ENCODE results near the gene RIPOR2.

Gene RIPOR2

DNA sequence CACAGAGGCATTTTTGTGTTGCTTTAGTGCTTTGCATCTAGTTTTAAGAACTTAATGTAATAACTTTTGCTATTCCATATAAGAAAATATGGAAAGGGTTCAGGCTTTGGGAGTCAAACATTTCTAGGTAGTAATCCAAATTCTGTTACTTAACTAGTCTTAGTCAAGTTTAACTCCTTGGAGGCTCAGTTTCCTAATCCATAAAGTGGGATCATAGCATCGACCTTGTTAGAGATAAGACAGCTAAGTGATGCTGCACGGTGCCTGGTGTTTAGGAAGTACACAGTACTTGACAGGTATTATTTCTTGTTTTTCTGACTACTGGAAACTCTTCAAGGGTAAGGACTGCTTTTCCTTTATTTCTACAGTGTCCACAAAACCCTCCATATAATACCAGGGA is 112.6 kb downstream of the RIPOR2 start:
- no peak for DNase-seq
- no peak overlapping the region for H3K27ac ChIP-seq (ENCODE audit: insufficient read depth in 1 of 2, low read depth in 1 of 2, low read length in 2 of 2, poor library complexity in 1 of 2, severe bottlenecking in 2 of 2)
- no peaks in the 10 kb centered on the region for H3K4me1 ChIP-seq (ENCODE audit: control extremely low read depth in 1 of 4, control insufficient read depth in 4 of 4, insufficient read depth in 4 of 4, low read length in 3 of 4)
- peaks cover 16 to 74% (median 38%) of the 10 kb centered on the region in 4 experiments for H3K36me3 ChIP-seq (ENCODE audit: control insufficient read depth in 4 of 4, insufficient read depth in 4 of 4, low read length in 3 of 4)
- ChIA-PET POLR2A (no interaction called here), CTCF (interaction anchor here (0.8 to 2.0 kb wide), 3 partner anchors 15 to 251 kb away, joined by 3 to 5 read pairs (median 3); partner anchors contain the start of gene GMNN)
- no peaks in the 10 kb centered on the region for H3K9me3 ChIP-seq (ENCODE audit: control extremely low read depth in 1 of 5, control insufficient read depth in 4 of 5, insufficient read depth in 2 of 5, low read depth in 1 of 5, low read length in 4 of 5)
- no peaks in the 10 kb centered on the region for H3K27me3 ChIP-seq (replicated peaks in 2 of 5; ENCODE audit: control insufficient read depth in 4 of 5, insufficient read depth in 5 of 5, low read length in 4 of 5)
- H3K4me3 ChIP-seq (ENCODE audit: control insufficient read depth in 1 of 7, extremely low read depth in 1 of 7, insufficient read depth in 4 of 7, low read depth in 2 of 7, low read length in 6 of 7), result no peak overlapping the region
- 100% methylated on average over 2 of the region's 2 CpGs for WGBS (ENCODE audit: insufficient coverage)

DNA sequence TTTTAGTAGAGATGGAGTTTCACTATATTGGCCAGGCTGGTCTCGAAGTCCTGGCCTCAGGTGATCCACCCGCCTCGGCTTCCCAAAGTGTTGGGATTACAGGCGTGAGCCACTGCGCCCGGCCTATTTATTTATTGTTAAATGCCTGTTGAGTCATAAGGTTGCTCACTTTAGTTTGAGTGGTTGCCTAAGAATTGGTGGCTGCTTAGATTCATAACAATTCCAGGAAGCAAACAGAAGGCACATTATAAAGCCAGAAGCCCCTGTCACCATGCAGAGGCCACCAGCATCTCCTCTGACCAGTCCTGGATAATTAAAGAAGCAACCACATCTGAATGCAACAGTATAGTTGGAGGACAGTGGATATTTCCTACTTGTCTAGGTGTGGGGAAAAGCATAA is 113.1 kb downstream of the RIPOR2 start:
- Histone ChIP-seq H3K27ac (ENCODE audit: insufficient read depth in 1 of 2, low read depth in 1 of 2, low read length in 2 of 2, poor library complexity in 1 of 2, severe bottlenecking in 2 of 2) (no peak overlapping the region), H3K27me3 (replicated peaks in 2 of 5; ENCODE audit: control insufficient read depth in 4 of 5, insufficient read depth in 5 of 5, low read length in 4 of 5) (no peaks in the 10 kb centered on the region), H3K9me3 (ENCODE audit: control extremely low read depth in 1 of 5, control insufficient read depth in 4 of 5, insufficient read depth in 2 of 5, low read depth in 1 of 5, low read length in 4 of 5) (no peaks in the 10 kb centered on the region), H3K36me3 (ENCODE audit: control insufficient read depth in 4 of 4, insufficient read depth in 4 of 4, low read length in 3 of 4) (peaks cover 12 to 71% (median 35%) of the 10 kb centered on the region in 4 experiments), H3K4me1 (ENCODE audit: control extremely low read depth in 1 of 4, control insufficient read depth in 4 of 4, insufficient read depth in 4 of 4, low read length in 3 of 4) (no peaks in the 10 kb centered on the region), H3K4me3 (ENCODE audit: control insufficient read depth in 1 of 7, extremely low read depth in 1 of 7, insufficient read depth in 4 of 7, low read depth in 2 of 7, low read length in 6 of 7) (no peak overlapping the region)
- DNase-seq, result no peak
- ChIA-PET POLR2A (no interaction called here), CTCF (interaction anchor here (0.8 to 2.0 kb wide), 3 partner anchors 15 to 251 kb away, joined by 3 to 5 read pairs (median 3); partner anchors contain the start of gene GMNN)
- 100% methylated on average over 6 of the region's 6 CpGs for WGBS (ENCODE audit: insufficient coverage)

DNA sequence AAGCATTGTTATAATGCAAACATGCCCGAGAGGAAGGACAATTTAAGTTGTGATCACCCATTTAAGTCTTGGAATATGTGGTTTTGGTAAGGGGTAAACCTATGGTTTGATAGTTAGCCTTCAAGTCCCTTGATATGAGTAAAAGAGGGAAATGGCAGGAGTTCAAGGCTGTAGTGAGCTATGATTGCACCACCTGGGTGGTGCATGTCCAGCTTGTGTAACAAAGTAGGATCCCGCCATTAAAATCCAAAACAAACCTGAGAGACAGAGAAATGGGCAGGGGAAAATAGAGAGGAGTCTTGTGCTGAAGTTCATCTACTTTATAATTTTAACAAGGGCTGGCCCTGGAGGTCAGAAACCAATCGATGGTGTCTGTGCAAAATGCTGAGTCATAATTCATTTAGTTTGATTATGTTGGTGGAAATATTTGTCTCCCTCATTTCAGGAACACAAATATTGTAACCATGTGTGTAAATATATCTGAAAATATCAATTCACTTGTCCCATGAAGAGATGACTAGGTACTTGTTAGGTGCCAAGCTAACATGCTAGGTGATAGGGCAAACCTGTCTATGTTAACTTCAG is 113.8 kb downstream of the RIPOR2 start:
- no peaks in the 10 kb centered on the region for H3K4me1 ChIP-seq (ENCODE audit: control extremely low read depth in 1 of 4, control insufficient read depth in 4 of 4, insufficient read depth in 4 of 4, low read length in 3 of 4)
- no peaks in the 10 kb centered on the region for H3K9me3 ChIP-seq (ENCODE audit: control extremely low read depth in 1 of 5, control insufficient read depth in 4 of 5, insufficient read depth in 2 of 5, low read depth in 1 of 5, low read length in 4 of 5)
- no peak overlapping the region for H3K27ac ChIP-seq (ENCODE audit: insufficient read depth in 1 of 2, low read depth in 1 of 2, low read length in 2 of 2, poor library complexity in 1 of 2, severe bottlenecking in 2 of 2)
- peaks cover 9 to 63% (median 30%) of the 10 kb centered on the region in 4 experiments for H3K36me3 ChIP-seq (ENCODE audit: control insufficient read depth in 4 of 4, insufficient read depth in 4 of 4, low read length in 3 of 4)
- POLR2A ChIA-PET, result no interaction called here
- DNase-seq, result no peak
- no peaks in the 10 kb centered on the region for H3K27me3 ChIP-seq (replicated peaks in 2 of 5; ENCODE audit: control insufficient read depth in 4 of 5, insufficient read depth in 5 of 5, low read length in 4 of 5)
- no peak overlapping the region for H3K4me3 ChIP-seq (ENCODE audit: control insufficient read depth in 1 of 7, extremely low read depth in 1 of 7, insufficient read depth in 4 of 7, low read depth in 2 of 7, low read length in 6 of 7)
- 100% methylated on average over 1 of the region's 3 CpGs for WGBS (ENCODE audit: insufficient coverage)
- CTCF ChIA-PET, result interaction anchor here (0.5 to 2.0 kb wide), 3 partner anchors 14 to 847 kb away, joined by 3 to 5 read pairs (median 3); no protein-coding TSS in a partner anchor

DNA sequence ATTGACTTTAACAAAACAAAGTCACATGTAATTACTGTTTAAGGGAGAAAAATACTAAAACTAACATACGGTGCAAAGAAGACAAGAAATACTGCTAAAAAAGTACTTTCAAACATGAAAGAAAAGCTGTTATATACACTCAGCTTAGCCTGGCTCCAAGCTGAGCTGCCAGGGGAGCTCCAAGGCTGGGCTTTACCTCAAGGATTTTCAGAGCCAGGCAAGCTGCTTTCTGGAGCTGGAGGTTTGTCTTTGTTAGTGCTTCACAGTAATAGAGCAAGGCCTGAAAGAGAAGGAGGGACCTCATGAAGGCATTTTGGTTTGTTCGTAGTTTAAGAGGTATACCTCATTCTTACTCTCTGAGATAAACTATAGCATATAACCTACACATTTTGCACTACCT is 117.4 kb downstream of the RIPOR2 start:
- no peak for DNase-seq
- CTCF ChIA-PET, result interaction anchor here (1.3 kb wide), 1 partner anchor 21 kb away, joined by 5 read pairs; no protein-coding TSS in a partner anchor
- Histone ChIP-seq H3K27me3 (replicated peaks in 2 of 5; ENCODE audit: control insufficient read depth in 4 of 5, insufficient read depth in 5 of 5, low read length in 4 of 5) (no peaks in the 10 kb centered on the region), H3K27ac (ENCODE audit: insufficient read depth in 1 of 2, low read depth in 1 of 2, low read length in 2 of 2, poor library complexity in 1 of 2, severe bottlenecking in 2 of 2) (no peak overlapping the region), H3K9me3 (ENCODE audit: control extremely low read depth in 1 of 5, control insufficient read depth in 4 of 5, insufficient read depth in 2 of 5, low read depth in 1 of 5, low read length in 4 of 5) (no peaks in the 10 kb centered on the region), H3K4me1 (ENCODE audit: control extremely low read depth in 1 of 4, control insufficient read depth in 4 of 4, insufficient read depth in 4 of 4, low read length in 3 of 4) (no peaks in the 10 kb centered on the region), H3K4me3 (ENCODE audit: control insufficient read depth in 1 of 7, extremely low read depth in 1 of 7, insufficient read depth in 4 of 7, low read depth in 2 of 7, low read length in 6 of 7) (no peak overlapping the region), H3K36me3 (ENCODE audit: control insufficient read depth in 4 of 4, insufficient read depth in 4 of 4, low read length in 3 of 4) (peaks cover 4 to 33% (median 17%) of the 10 kb centered on the region in 4 experiments)
- POLR2A ChIA-PET, result no interaction called here
- WGBS (ENCODE audit: insufficient coverage), result no CpG with 5 or more reads among the region's 2 CpGs

DNA sequence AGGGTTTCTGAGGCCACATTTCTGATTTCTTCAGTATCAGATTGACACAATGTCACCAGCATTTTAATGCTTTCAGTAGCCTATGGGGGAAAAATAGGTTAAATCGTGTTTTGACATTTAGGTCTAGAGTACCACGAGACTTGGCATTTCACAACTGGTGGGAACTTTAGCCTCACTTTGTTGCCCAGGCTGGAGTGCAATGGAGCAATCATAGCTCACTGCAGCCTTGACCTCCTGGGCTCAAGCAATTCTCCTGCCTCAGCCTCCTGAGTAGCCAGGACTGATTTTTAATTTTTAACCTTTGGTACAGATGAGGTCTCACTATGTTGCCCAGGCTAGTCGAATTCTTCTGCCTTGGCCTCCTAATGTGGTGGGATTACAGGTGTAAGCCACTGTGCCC is 126.0 kb downstream of the RIPOR2 start:
- Histone ChIP-seq H3K9me3 (ENCODE audit: control extremely low read depth in 1 of 5, control insufficient read depth in 4 of 5, insufficient read depth in 2 of 5, low read depth in 1 of 5, low read length in 4 of 5) (no peaks in the 10 kb centered on the region), H3K27ac (ENCODE audit: insufficient read depth in 1 of 2, low read depth in 1 of 2, low read length in 2 of 2, poor library complexity in 1 of 2, severe bottlenecking in 2 of 2) (no peak overlapping the region), H3K27me3 (replicated peaks in 2 of 5; ENCODE audit: control insufficient read depth in 4 of 5, insufficient read depth in 5 of 5, low read length in 4 of 5) (no peaks in the 10 kb centered on the region), H3K4me3 (ENCODE audit: control insufficient read depth in 1 of 7, extremely low read depth in 1 of 7, insufficient read depth in 4 of 7, low read depth in 2 of 7, low read length in 6 of 7) (no peak overlapping the region), H3K36me3 (ENCODE audit: control insufficient read depth in 4 of 4, insufficient read depth in 4 of 4, low read length in 3 of 4) (peaks cover 16 to 61% (median 25%) of the 10 kb centered on the region in 4 experiments), H3K4me1 (ENCODE audit: control extremely low read depth in 1 of 4, control insufficient read depth in 4 of 4, insufficient read depth in 4 of 4, low read length in 3 of 4) (no peaks in the 10 kb centered on the region)
- 100% methylated on average over 3 of the region's 3 CpGs for WGBS (ENCODE audit: insufficient coverage)
- ChIA-PET POLR2A (no interaction called here), CTCF (interaction anchor here (0.5 kb wide), 1 partner anchor 258 kb away, joined by 3 read pairs; no protein-coding TSS in a partner anchor)
- no peak for DNase-seq

DNA sequence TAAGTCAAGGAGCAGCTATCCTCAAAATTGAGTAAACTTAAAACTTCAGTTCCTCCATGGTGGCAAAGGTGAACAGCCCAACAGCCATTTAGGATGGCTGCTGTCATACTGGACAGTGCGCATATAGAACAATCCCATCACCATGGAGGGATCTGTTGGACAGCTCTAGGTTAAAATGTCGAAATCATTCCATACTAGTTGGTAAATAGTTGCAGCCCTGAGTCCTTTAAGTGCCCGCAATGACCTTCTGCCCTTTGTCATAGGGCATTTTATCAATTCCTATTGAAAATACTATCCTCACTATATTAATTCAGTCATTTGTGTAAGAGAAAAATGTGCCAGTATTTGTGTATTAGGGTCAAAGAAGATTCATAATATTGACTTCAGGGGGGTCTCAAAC is 128.2 kb downstream of the RIPOR2 start:
- no peak for DNase-seq
- ChIA-PET POLR2A (no interaction called here), CTCF (interaction anchor here (1.1 to 1.3 kb wide), 4 partner anchors 8 to 28 kb away, joined by 3 to 5 read pairs (median 4); partner anchors contain the start of gene ARMH2)
- peaks cover 17 to 77% (median 26%) of the 10 kb centered on the region in 4 experiments for H3K36me3 ChIP-seq (ENCODE audit: control insufficient read depth in 4 of 4, insufficient read depth in 4 of 4, low read length in 3 of 4)
- H3K27ac ChIP-seq (ENCODE audit: insufficient read depth in 1 of 2, low read depth in 1 of 2, low read length in 2 of 2, poor library complexity in 1 of 2, severe bottlenecking in 2 of 2), result no peak overlapping the region
- no peaks in the 10 kb centered on the region for H3K9me3 ChIP-seq (ENCODE audit: control extremely low read depth in 1 of 5, control insufficient read depth in 4 of 5, insufficient read depth in 2 of 5, low read depth in 1 of 5, low read length in 4 of 5)
- H3K27me3 ChIP-seq (replicated peaks in 2 of 5; ENCODE audit: control insufficient read depth in 4 of 5, insufficient read depth in 5 of 5, low read length in 4 of 5), result no peaks in the 10 kb centered on the region
- no peaks in the 10 kb centered on the region for H3K4me1 ChIP-seq (ENCODE audit: control extremely low read depth in 1 of 4, control insufficient read depth in 4 of 4, insufficient read depth in 4 of 4, low read length in 3 of 4)
- WGBS (ENCODE audit: insufficient coverage), result 100% methylated on average over 1 of the region's 3 CpGs
- no peak overlapping the region for H3K4me3 ChIP-seq (ENCODE audit: control insufficient read depth in 1 of 7, extremely low read depth in 1 of 7, insufficient read depth in 4 of 7, low read depth in 2 of 7, low read length in 6 of 7)

DNA sequence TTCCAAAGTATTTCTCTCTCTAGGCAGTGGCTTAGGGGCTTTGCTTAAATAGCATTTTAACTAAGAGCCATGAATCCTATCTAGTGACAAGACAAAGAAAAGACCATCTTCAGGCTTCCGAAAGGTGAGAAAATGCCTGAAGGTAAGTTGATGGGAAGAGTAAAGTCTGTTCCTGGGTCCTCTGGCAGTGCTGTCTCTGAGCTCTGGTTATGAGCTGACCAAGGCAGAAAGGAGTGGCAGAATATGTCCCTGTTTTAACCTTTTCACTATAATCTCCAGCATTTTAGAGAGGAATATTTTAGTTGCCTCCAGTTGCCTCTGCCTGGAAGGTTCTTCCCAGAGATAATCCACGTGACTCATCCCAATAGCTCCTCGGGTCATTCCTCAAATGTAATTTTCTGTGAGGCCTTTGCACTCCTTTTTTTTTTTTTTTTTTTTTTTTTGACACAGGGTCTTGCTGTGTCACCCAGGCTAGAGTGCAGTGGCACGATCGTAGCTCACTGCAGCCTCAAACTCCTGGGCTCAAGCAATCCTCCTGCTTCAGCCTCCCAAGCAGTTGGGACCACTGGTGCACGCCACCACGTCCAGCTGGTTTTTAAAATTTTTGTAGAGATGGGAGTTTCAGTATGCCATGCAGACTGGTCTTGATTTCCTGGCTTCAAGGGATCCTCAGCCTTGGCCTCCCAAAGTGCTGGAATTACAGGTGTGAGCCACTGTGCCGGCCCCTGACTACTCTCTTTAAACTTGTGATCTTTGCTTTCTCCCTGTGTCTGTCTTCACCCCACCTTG is 133.3 kb downstream of the RIPOR2 start:
- Histone ChIP-seq H3K4me3 (ENCODE audit: control insufficient read depth in 1 of 7, extremely low read depth in 1 of 7, insufficient read depth in 4 of 7, low read depth in 2 of 7, low read length in 6 of 7) (no peak overlapping the region), H3K4me1 (ENCODE audit: control extremely low read depth in 1 of 4, control insufficient read depth in 4 of 4, insufficient read depth in 4 of 4, low read length in 3 of 4) (no peaks in the 10 kb centered on the region), H3K9me3 (ENCODE audit: control extremely low read depth in 1 of 5, control insufficient read depth in 4 of 5, insufficient read depth in 2 of 5, low read depth in 1 of 5, low read length in 4 of 5) (no peaks in the 10 kb centered on the region), H3K27ac (ENCODE audit: insufficient read depth in 1 of 2, low read depth in 1 of 2, low read length in 2 of 2, poor library complexity in 1 of 2, severe bottlenecking in 2 of 2) (no peak overlapping the region), H3K27me3 (replicated peaks in 2 of 5; ENCODE audit: control insufficient read depth in 4 of 5, insufficient read depth in 5 of 5, low read length in 4 of 5) (no peaks in the 10 kb centered on the region), H3K36me3 (ENCODE audit: control insufficient read depth in 4 of 4, insufficient read depth in 4 of 4, low read length in 3 of 4) (peaks cover 3 to 45% (median 12%) of the 10 kb centered on the region in 4 experiments)
- ChIA-PET POLR2A (no interaction called here), CTCF (no interaction called here)
- DNase-seq, result no peak
- WGBS (ENCODE audit: insufficient coverage), result 94% methylated on average over 7 of the region's 8 CpGs

Data from common myeloid progenitor, CD34-positive (primary cell).